Neutrophil (primary cell): ENCODE results near the gene ADAMTS2.

Experiments used
- H3K27ac ChIP-seq: fragments of 200-600 bp; sonication (generic); 2 replicates; pipeline ENCODE4 v1.5.1; 2016; ENCODE audit warnings: mild to moderate bottlenecking, moderate library complexity
- H3K27me3 ChIP-seq: fragments of 200-600 bp; sonication (generic); 2 replicates; pipeline ENCODE4 v1.6.0; 2016; ENCODE audit warnings: mild to moderate bottlenecking
- H3K36me3 ChIP-seq: fragments of 200-600 bp; sonication (generic); 2 replicates; pipeline ENCODE4 v1.5.1; 2017
- H3K4me1 ChIP-seq, 2 experiments: fragments of 200-600 bp in 1 of 2; sonication (generic) in 1 of 2; 1 replicate in 1 of 2; 2 replicates in 1 of 2; pipeline versions ENCODE4 v1.5.1 to v1.6.1; 2013 to 2016; ENCODE audit warnings: low read depth in 1 of 2, low read length in 1 of 2, mild to moderate bottlenecking in 1 of 2, moderate library complexity in 1 of 2; ENCODE audit not compliant: control insufficient read depth in 1 of 2, insufficient read depth in 1 of 2
- H3K4me3 ChIP-seq, 2 experiments: fragments of 200-600 bp in 1 of 2; sonication (generic) in 1 of 2; 1 replicate in 1 of 2; 2 replicates in 1 of 2; pipeline ENCODE4 v1.5.1; 2013 to 2016; ENCODE audit warnings: low read depth in 1 of 2, low read length in 1 of 2, mild to moderate bottlenecking in 1 of 2, moderate library complexity in 1 of 2
- H3K9me3 ChIP-seq: fragments of 200-600 bp; sonication (generic); 2 replicates; pipeline ENCODE4 v1.5.1; 2016
- CTCF ChIP-seq: fragments of 200-600 bp; sonication (generic); IDR thresholded peaks from 2 replicates; pipeline ENCODE4 v1.5.1; 2016; ENCODE audit warnings: antibody characterized with exemption

ADAMTS2 gene

GRCh38 chr5:179323026-179323870, 22.0 kb downstream of the ADAMTS2 start:
- H3K4me1 ChIP-seq = no peaks in the 10 kb centered on the region

GRCh38 chr5:179322071-179323025, 22.9 kb downstream of the ADAMTS2 start:
- Histone ChIP-seq H3K36me3 (no peaks in the 10 kb centered on the region), H3K4me1 (no peaks in the 10 kb centered on the region), H3K4me3 (no peak overlapping the region), H3K27ac (no peak overlapping the region), H3K27me3 (peaks cover 12% of the 10 kb centered on the region), H3K9me3 (no peaks in the 10 kb centered on the region)
- no peak for TF ChIP-seq CTCF

More at GRCh38 chr5:179323026-179323870, 22.0 kb downstream of the ADAMTS2 start:
- peaks cover 14% of the 10 kb centered on the region for H3K27me3 ChIP-seq
- no peak overlapping the region for H3K27ac ChIP-seq
- no peak for TF ChIP-seq CTCF
- H3K9me3 ChIP-seq = no peaks in the 10 kb centered on the region
- H3K4me3 ChIP-seq = no peak overlapping the region
- no peaks in the 10 kb centered on the region for H3K36me3 ChIP-seq

GRCh38 chr5:179321206-179321987, 23.9 kb downstream of the ADAMTS2 start:
- Histone ChIP-seq H3K36me3 (no peaks in the 10 kb centered on the region), H3K27ac (no peak overlapping the region), H3K27me3 (peaks cover 6% of the 10 kb centered on the region), H3K9me3 (no peaks in the 10 kb centered on the region), H3K4me3 (no peak overlapping the region), H3K4me1 (no peaks in the 10 kb centered on the region)
- no peak for TF ChIP-seq CTCF

GRCh38 chr5:179319741-179320281, 25.4 kb downstream of the ADAMTS2 start:
- Histone ChIP-seq H3K9me3 (no peaks in the 10 kb centered on the region), H3K4me3 (no peak overlapping the region), H3K4me1 (no peaks in the 10 kb centered on the region), H3K27me3 (no peaks in the 10 kb centered on the region), H3K27ac (no peak overlapping the region), H3K36me3 (no peaks in the 10 kb centered on the region)
- no peak for TF ChIP-seq CTCF

- no peak for TF ChIP-seq CTCF
- Histone ChIP-seq H3K4me1 (no peaks in the 10 kb centered on the region), H3K27ac (no peak overlapping the region), H3K4me3 (no peak overlapping the region), H3K9me3 (no peaks in the 10 kb centered on the region), H3K36me3 (no peaks in the 10 kb centered on the region), H3K27me3 (no peaks in the 10 kb centered on the region)
Measured at GRCh38 chr5:179319123-179319522, 26.1 kb downstream of the ADAMTS2 start.
